Measurements from ENCODE around the gene NRIP3.
"Not testable (repeated sequence)": the region's sequence is repeated elsewhere in the genome, so short reads cannot be mapped to it uniquely, and the experiment has no call there.

The NRIP3 gene

DNA sequence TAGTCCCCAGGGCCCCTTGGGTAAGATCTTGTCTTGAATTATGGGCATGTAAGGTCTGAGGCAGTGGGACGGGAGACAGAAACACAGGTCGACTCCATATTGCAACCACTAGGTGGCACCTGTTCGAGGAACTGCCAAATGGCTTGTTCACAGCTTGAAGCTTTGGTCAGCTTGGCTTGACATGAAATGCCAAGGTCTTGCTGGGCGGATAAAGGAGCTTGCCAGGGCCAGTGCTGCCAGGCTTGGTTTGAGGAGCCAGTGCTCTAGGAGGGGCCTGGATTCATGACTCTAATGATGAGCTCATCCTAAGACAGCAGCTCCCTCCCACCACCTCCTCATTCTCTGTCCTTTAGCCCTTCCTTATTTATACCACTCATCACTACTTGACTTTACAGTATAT is 11.9 kb upstream of the NRIP3 start:
- peak; percentile 46 to 78 (median 72) for DNase-seq

DNA sequence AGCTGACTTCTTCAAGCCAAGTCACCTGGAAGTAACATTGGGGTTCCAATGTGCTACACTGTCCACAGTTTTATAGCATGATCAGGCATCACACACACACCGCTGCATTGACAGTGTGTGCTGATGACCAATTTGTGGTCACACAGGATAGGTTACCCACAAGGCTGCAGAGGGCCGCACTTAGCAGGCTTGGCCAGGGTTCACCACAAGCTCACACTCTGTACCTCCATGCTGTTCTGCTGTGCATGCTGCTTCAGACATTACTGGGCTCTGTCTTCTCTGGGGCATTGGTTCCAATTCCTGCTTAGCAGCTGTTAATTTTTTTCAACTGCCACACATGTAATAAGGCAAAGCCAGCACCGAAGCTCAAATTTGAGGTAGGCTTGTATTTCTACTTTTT is 11.0 kb upstream of the NRIP3 start:
- no peak for DNase-seq

DNA sequence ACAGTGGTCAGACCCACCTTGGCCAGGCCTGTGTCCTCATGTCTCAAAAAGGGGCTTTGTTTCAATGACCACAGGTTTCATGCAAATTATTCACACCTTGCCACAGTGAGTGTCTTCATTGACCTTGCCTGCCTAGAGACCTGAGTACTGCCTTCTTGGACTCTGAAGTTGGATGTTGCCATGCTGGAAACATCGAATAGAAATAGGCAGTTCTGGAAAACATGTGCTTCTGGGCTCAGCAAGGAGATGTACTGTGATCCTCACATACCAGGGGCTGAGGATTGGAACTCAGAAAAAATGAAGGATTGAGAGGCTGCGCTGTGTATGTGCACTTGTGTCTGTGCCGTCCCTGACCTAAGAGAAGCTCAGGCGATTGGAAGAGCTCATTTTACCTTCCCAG is 9.6 kb upstream of the NRIP3 start:
- DNase-seq, result no peak

DNA sequence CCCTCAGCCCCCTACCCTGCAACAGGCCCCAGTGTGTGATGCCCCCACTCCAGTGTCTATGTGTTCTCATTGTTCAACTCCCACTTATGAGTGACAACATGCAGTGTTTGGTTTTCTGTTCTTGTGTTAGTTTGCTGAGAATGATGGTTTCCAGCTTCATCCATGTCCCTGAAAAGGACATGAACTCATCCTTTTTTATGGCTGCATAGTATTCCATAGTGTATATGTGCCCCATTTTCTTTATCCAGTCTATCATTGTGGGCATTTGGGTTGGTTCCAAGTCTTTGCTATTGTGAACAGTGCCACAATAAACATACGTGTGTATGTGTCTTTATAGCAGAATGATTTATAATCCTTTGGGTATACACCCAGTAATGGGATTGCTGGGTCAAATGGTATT is 5.7 kb upstream of the NRIP3 start:
- not testable (repeated sequence) for DNase-seq

DNA sequence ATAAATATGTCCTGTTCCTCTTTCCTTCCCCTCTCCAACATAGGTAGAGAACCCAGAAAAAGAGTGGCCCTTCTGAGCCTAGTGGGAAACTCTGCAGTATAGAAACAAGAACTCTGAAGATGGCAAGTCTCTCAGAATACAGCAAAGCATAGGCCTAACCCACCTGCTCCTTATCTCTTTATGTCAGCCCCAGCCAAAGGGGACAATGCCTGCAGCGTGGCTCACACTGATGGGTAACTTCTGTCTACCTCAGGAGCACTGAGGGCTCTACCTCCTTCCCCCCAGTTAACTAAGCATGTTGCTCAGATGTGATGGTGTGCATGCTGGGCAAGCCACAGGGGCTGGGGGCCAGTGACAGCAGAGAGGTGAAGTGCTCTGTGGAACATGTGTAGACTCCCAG is 4.9 kb upstream of the NRIP3 start:
- DNase-seq, result no peak

DNA sequence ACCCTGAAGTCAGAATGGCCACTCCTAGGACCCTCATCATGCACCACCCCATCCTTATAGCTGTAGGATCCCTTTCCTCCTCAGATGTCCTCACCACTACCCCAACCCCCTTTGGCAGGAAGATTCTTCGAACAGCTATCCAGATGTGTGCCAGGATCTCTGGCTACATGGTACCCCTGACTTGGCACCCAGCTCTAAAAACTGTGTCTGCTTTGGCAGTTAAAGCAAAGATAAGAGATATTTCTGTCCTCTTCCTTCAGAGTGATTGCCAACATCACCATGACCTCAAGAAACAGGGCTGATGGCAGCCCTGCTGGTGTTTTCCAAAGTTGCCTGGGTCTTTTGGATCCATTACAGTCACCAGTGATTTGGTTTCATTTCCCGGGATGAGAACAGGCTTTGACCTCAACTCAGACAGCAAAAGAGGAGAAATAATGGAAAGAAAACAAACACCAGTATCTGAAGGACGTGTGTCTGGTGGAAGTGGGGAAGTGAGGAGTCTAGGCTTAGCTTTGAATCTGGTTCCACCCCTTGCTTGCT is 4.3 kb upstream of the NRIP3 start:
- no peak for DNase-seq

DNA sequence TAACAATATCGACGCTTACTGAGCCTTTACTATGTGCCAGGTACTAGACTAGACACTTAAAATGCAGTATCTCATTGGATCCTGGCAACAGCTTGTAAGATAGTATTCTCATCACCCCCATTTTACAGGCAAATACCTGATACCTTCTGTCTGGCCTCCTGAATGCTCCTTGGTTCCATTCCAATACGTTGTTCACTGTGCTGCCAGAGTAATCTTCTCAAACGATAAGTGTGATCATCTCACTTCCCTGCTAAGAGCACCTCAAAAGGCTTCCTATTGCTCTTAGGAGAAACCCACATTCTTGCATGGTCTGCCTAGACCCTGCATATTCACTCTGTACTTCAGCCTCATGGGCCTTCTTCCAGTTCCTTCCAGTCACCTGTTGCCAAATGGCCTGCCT is 1.3 kb upstream of the NRIP3 start:
- no peak for DNase-seq

DNA sequence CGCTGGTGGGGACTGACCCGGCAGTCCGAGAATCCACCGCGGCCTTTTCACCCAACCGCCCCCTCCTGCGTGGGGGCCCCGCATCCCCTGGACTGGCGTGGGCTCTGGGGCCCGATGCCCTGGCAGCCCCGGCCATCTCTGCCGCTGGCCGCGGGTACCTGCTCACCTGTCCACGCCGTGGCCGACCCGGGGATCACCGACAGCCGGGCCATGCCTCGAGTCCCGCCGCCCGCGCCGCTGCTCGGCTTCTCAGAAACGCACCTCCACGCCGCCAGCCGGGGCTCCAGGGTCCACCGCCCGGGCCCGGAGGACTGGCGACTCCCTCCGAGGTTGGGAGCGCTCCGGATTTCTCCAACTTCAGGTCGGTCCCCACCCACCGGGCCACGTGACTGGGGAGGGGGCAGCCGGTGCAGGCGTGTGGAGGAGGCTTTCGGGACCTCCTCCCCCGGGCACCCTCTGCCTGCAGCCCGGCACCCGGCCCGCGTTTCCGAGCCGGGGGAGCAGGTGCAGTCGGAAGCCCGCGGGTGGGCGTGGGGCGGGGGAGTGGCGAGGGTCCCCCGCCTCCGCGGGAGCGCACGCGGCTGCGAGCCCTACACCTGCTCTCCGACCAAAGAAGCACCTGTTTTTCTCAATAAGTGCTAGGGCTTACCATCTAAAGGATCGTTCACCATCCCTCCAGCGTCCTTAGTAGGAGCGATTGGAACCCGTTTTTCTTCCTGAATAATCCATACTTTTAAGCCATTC is 554 bp upstream of the NRIP3 start:
- peak; percentile 36 to 83 (median 78) for DNase-seq

DNA sequence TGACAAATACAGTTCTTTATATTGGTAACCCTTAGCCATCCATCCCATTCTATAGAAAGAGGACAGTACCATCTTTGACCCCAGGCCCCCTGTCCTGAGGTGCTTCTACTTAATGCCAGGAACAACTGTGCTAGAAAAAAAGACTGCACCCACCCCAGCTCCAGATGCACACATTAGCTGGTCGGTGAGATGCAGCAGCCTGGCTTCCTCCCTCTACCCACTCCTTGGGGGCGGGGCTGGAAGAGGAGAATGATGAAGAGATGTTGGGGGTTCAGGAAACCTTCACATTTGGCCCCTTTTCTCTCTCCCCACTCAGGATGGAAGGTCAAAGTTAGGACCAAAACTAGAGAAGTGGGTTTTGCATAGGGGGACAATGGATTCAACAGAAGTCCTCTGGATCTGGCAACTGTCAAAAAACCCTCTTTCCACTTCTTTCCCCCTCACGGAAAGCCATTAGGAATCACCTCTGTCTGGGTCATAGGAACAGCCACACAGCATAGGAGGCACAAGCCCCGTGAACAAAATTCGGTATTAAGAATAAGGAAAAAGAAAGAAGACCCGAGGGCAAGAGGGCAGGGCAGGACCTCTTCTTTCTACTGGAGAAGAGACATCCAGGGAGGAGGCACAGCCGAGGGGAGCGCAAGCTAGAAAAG is 755 bp downstream of the NRIP3 start:
- DNase-seq, result peak in 2 of 3 experiments; percentile 42 to 61

DNA sequence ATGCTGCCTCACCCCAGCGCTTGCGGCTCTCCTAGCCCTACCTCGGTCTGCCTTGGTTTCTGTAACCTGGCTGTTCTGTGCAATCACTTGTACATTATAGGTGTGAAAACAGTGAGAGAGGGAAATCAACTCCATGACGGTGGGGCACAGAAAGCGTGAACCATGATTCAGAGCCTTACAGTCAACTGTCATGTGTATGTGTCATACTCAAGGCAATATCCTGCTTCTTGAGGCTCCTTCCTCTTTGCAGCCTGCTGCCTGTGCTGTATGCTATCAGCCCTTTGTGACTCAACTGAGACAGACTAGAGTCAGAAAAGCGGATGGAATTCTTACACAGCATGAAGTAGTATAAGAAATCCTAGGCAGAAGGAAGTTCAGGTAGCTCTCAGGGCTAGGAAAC is 2.1 kb downstream of the NRIP3 start:
- DNase-seq, result no peak

DNA sequence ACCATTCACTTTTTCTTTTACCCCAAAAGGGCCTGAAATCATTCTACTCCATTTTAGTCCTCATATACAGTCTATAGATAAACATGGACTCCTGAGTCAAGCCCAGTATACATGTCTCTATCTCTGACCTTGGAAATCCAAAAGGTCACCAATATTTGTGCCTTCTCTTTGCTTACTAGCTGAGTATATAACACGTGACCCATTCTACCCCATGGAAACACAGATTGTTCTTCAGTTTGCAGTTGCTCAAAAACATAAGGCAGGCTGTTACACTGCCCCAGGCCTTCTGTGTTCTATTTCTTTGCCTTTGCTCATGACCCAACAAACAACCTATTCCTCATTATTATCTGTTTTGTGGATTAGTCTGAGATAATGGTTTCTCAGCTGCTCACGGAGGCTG is 5.8 kb downstream of the NRIP3 start:
- DNase-seq, result no peak

DNA sequence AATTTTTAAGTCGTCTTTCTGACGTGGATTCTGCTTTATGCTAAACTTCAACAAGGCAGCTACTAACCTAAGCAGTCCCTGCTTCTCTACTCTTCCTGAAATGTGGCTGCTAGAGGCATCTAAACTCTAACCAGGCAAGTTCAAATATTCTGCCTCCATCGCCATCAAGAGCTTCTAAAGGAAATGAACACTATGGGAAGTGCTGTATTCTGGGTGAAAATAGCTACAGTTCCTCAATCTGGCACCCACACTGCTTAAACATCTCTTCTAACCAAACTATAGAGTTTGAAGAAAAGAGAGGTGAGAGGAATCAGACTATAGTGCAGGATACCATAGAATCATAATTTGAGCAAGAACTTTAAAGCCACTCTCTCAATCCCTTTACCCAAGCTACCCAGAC is 6.3 kb downstream of the NRIP3 start:
- no peak for DNase-seq

DNA sequence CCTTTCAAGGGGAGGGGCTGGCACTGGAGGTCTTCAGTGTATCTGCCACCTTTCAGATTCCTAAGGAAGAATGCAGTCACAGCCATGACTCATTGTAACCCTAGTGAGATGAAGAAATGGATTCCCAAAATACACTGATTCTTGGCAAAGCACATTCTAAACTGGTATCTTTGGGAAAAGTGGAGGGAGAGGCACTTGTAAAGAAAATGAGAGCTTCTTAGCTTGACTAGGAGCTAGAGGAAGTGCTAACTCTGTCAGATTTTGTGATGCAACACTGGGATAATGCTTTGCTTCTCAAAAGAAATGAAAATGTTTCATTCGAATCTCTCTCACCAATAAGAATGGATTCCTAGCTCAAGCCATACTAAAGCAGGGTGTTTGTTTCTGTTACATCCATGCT is 14.3 kb downstream of the NRIP3 start:
- no peak for DNase-seq

DNA sequence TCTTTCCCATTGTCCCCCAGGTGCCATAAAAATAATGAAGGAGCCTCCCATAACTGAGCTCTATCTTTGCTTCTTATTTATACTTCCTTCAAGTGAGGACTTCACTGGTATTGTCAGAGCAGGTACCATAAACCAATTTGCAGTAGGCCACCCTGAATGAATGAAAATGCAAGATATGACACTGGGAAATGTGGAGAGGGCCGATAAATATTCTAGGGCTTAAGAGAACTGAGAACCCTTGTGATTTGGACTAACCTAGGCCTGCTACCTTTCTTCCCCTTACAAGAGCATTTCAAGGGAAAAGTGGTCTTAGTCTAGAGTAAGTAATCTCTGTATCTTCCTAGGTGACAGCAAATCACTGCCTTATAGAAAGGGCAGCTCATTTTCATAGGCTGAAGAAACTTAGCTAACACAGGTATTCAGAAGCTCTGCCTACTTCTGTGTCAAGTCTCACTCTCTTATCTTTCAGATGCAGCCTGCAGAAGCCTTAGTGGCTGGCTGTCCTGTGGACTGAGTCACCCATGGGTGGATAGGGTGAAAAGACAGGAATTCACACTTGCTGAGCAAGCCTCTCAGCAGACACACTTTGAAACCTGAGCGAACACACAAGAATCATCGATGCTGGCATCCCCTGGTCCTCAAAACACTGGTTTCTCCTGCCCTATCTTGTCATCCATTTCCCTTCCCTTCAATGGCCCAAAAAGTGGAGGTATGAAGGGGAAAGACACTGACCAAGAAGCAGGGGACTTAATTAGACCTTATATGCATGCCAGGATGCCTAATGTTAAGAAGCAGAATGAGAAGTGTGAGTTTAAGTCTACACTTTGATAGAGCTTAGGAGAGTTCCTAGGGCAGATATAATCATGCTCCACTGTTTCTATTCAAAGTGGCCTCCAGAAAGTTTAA is 15.2 kb downstream of the NRIP3 start:
- no peak for DNase-seq

DNA sequence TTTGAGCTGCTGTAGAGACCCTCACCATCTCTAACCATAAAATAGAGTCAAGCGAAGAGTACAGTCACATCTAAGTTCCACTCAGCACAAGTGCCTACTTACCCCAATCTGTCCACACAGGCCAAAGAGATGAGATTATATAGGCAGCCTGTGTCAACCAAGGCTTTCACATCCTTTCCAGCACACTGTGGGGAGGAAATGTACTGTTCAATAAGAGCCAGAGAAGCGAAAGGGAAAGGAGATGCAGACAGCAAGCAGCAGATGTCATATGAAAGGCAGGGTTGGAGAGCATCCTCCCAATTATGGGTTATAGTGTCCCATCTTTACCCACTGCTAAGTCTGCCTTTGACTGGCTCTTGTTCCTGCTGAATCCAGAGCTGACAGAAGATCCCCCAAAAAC is 16.4 kb downstream of the NRIP3 start:
- no peak for DNase-seq

DNA sequence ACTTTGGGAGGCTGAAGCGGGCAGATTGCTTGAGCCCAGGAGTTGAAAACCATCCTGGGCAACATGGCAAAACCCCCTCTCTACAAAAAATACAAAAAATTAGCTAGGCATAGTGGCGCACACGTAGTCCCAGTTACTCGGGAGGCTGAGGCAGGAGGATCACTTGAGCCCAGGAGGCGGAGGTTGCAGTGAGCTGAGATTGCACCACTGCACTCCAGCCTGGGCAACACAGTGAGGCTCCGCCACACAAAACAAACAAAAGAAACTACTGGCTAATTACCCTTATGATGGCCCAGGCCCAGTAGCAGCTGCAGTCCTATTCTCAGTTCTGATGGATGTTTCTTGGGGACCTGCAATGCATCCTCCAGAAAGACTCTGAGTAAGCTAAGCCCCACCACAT is 17.0 kb downstream of the NRIP3 start:
- DNase-seq, result not testable (repeated sequence)

DNA sequence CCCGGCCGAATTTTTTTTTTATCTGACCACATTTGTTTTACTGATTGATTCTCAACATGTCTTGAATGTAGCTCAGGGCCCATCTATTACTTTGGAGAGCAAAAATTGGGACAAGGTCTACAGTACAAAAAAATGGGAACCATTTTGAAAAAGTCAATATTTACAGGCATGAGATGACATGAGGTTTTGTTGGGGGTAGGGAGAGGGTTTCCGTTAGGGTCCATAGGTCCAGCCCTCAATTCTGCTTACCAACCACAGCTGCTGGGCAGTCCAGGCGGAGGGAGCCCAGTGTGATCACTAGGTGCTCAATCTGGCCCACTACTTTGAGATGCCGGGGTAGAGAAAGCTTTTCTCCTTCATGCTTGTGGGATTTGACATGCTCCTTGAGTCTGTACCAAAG is 18.3 kb downstream of the NRIP3 start:
- no peak for DNase-seq

DNA sequence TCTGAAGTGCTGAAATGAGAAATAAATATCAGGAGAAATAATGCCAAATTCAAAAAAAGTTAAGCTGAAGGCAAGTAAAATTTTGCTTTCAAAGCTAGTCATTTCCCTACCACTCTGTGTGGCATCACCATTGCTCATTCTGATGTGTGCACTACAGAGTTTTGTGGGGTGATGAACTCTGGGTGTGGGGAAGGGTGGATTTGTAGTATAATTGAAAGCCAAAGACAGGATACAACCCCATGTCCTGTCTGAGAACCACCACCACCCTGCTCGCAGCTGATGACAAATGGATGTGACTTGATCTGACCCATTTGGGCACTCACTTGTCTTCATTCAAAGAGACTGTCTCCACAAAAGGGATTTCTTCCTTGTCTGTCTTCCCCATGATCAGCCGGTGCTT is 20.2 kb downstream of the NRIP3 start:
- DNase-seq, result no peak

DNA sequence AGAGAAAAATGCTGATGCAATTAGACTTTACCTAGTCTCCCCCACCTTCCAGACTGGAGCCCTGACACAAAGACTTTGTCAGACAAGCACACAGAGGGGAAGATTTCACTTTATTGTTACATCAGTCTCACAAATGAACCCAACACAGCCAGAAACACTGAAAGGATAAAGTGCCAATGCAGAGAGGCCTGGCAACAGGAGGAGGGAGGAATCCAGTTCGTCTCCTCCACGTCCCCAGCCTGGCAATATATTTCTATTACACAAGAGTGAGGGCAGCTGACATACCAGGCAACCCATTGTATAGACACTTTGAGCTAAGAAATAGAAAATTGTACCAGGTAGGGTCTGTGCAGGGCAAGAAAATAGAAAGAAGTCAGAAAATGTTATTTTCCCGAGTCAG is 23.3 kb downstream of the NRIP3 start:
- no peak for DNase-seq

DNA sequence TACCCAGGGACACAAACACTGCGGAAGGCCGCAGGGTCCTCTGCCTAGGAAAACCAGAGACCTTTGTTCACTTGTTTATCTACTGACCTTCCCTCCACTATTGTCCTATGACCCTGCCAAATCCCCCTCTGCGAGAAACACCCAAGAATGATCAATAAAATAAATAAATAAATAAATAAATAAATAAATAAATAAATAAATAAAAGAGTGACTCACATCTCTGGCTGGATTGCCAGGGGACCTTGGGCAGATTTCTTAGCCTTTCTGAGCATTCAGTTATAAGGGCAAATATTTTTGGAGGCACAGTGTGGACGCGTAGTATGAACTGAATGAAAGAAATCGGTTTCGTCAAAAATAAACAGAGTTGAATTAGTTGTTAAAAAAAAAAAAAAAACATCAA is 24.4 kb downstream of the NRIP3 start:
- not testable (repeated sequence) for DNase-seq

DNA sequence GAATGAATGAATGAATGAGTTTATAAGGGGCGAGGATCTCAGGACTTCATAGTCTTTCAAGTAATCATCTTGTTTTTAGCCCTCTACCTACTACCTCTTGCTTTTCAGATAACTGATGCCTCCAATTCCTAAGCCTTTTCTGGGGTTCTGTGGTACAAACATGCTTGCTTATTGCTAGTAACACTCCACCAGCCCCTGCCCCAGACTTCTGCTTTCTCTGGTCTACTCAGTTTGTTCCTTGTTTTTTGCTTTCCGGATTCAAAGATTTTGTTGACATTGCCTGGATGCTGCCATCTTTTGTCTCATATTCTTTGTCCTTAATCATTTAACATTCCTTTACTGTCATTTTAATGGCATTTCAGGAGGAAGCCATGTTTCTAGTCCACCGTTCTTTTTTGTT is 30.7 kb downstream of the NRIP3 start:
- DNase-seq, result no peak

DNA sequence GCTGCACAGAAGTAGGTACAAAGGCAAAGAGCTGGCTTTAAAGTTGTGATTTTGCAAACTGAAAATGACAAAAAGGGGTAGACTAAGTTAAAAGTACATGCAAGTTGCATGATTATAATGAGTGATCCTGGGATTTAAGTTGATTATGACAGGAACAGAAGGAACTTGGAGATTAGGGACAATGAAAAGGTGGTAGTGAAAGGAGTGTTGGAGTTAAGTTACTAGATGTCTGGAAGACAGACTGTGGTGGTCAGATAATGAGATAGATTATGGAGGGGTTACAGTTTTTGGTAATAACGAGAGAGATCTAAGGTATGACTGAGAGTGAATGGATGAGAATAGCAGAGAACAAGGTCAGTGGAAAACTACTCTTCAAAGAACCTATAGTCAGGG is 31.9 kb downstream of the NRIP3 start:
- DNase-seq, result no peak

DNA sequence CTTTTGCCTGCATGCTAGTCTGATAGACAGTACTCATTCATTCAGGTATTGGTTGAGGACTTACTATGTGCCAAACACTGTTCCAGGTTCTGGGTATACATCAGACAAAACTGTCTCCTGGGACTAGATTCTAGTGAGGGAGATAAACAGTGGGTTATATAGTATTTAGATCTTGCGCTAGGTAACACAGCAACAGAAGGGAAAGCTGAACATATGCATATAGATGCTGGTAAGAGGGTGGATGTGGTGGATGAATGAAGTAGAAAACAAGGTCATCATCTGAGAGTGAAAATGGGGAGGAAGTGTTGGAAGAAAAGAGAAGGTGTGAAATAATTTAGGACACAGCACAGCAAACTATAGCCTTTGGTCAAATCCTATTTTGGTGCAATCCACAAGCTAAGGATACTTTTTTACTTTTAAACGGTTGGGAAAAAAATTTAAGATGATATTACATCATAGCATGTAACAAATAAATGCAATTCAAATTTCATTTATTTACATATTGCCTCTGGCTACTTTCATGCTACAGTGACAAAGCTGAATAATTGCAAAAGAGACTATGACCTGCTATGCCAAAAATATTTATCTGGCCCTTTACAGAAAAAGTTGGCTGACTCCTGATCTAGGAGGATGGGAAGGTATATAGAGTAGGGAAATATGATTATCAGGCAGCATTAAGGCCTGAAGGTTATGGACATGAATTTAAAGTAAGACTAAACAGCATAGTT is 32.4 kb downstream of the NRIP3 start:
- DNase-seq, result no peak
